Measurements from ENCODE around the gene PNISR.

GRCh38 chr6:99397287-99397686 lies 27.8 kb downstream of the PNISR start:
- TF ChIP-seq EZH2phosphoT487 (IDR thresholded peaks at IDR 0.05; ENCODE audit: unreplicated experiment) (no peak), EZH2 (IDR thresholded peaks at IDR 0.05; ENCODE audit: low read depth, unreplicated experiment) (no peak)
- TF ChIP-seq, protein P1, sequence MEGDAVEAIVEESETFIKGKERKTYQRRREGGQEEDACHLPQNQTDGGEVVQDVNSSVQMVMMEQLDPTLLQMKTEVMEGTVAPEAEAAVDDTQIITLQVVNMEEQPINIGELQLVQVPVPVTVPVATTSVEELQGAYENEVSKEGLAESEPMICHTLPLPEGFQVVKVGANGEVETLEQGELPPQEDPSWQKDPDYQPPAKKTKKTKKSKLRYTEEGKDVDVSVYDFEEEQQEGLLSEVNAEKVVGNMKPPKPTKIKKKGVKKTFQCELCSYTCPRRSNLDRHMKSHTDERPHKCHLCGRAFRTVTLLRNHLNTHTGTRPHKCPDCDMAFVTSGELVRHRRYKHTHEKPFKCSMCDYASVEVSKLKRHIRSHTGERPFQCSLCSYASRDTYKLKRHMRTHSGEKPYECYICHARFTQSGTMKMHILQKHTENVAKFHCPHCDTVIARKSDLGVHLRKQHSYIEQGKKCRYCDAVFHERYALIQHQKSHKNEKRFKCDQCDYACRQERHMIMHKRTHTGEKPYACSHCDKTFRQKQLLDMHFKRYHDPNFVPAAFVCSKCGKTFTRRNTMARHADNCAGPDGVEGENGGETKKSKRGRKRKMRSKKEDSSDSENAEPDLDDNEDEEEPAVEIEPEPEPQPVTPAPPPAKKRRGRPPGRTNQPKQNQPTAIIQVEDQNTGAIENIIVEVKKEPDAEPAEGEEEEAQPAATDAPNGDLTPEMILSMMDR (conservative IDR thresholded peaks at IDR 0.05; ENCODE audit: low read depth in 2 of 2): no peak
